DND-41 (cell line): ENCODE results near the gene DEPP1.
A peak's percentile ranks its signal among the peaks of the same experiment; 100 is the strongest.

ENCODE experiments used
- ATAC-seq: fragments of 200-7000 bp; cut with Tn5 transposase; 3 replicates; pipeline ENCODE4 v1.9.1; 2021; ENCODE audit warnings: low read depth; ENCODE audit not compliant: insufficient read depth
- DNase-seq: peaks from one replicate; pipeline ENCODE4 v3.0.0-alpha.2; 2020
- H2AFZ ChIP-seq: 2 replicates; pipeline ENCODE4 v1.6.0; 2012; ENCODE audit warnings: low read depth, low read length
- H3K27ac ChIP-seq: 2 replicates; pipeline ENCODE4 v1.5.1; 2012; ENCODE audit warnings: low read length, inconsistent platforms
- H3K27me3 ChIP-seq: fragments of 200-600 bp; sonication (generic); 2 replicates; pipeline ENCODE4 v1.6.0; 2012; ENCODE audit warnings: low read length, mild to moderate bottlenecking, inconsistent platforms; ENCODE audit not compliant: insufficient read depth, poor library complexity
- H3K36me3 ChIP-seq: 2 replicates; pipeline ENCODE4 v1.5.1; 2012; ENCODE audit warnings: low read length, inconsistent platforms; ENCODE audit not compliant: insufficient read depth
- H3K4me1 ChIP-seq: 2 replicates; pipeline ENCODE4 v1.5.1; 2012; ENCODE audit warnings: mild to moderate bottlenecking, low read length; ENCODE audit not compliant: insufficient read depth
- H3K4me2 ChIP-seq: 2 replicates; pipeline ENCODE4 v1.6.0; 2012; ENCODE audit warnings: mild to moderate bottlenecking, moderate library complexity, low read length, inconsistent platforms; ENCODE audit not compliant: insufficient read depth
- H3K4me3 ChIP-seq, 2 experiments: fragments of 200-600 bp in 1 of 2; shearing (Covaris generic) in 1 of 2; 2 replicates each; pipeline ENCODE4 v1.5.1; 2012 to 2016; ENCODE audit warnings: inconsistent platforms in 2 of 2, low read length in 2 of 2, mild to moderate bottlenecking in 2 of 2, low read depth in 1 of 2, moderate library complexity in 1 of 2
- H3K79me2 ChIP-seq: 2 replicates; pipeline ENCODE4 v1.6.0; 2012; ENCODE audit warnings: low read length, inconsistent platforms; ENCODE audit not compliant: insufficient read depth
- H3K9ac ChIP-seq: 2 replicates; pipeline ENCODE4 v1.6.0; 2012; ENCODE audit warnings: low read depth, mild to moderate bottlenecking, inconsistent platforms, low read length, moderate library complexity
- H3K9me3 ChIP-seq: 2 replicates; pipeline ENCODE4 v1.5.1; 2012; ENCODE audit warnings: low read length, moderate library complexity, mild to moderate bottlenecking, inconsistent platforms; ENCODE audit not compliant: insufficient read depth, severe bottlenecking
- H4K20me1 ChIP-seq: 2 replicates; pipeline ENCODE4 v1.6.0; 2012; ENCODE audit warnings: low read length; ENCODE audit not compliant: insufficient read depth
- CTCF ChIP-seq: IDR thresholded peaks from 2 replicates; pipeline ENCODE4 v1.5.1; 2012; ENCODE audit warnings: borderline replicate concordance, low read length, moderate library complexity, mild to moderate bottlenecking; ENCODE audit not compliant: poor library complexity, severe bottlenecking; ENCODE audit errors: extremely low read depth
- EZH2 ChIP-seq: IDR thresholded peaks from 3 replicates; pipeline ENCODE4 v1.6.1; 2012; ENCODE audit warnings: borderline replicate concordance, low read depth, mild to moderate bottlenecking, moderate library complexity, low read length, inconsistent platforms; ENCODE audit not compliant: severe bottlenecking

The DEPP1 gene

DNA sequence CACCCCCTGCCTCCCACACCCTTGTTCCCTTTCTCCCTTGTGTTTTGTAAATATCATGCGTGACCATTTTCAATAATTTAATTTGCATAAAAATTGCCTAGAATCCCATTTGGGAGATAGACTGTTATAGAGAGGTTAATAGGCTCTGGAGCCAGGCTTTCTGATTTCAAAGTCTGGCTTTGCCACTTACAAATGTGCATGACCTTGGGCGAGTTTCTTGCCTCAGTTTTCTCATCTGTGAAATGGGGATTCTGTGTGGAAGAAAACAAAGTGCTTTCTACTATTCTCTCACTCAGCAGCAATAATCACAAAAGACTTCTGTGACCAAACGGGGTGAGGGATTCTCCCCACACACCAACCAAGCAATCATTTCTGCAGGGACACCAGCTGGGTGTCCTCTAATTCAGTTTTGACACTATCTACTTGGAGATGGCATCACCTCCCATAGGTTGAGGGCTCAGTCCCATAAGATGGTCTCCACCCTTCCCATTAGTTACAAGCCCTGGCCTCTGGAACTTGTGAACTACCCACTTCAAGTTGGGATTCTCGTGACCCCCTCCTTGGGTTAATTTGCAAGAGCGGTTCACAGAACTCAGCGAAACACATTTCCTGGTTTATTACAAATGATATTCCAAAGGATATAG lies 18.6 kb upstream of the DEPP1 start:
- Histone ChIP-seq H3K4me1 (peaks cover 73% of the 10 kb centered on the region), H3K27me3 (no peaks in the 10 kb centered on the region), H4K20me1 (peaks cover 11% of the 10 kb centered on the region), H3K4me2 (peak overlapping the region; percentile 28), H3K9ac (peak overlapping the region; percentile 41), H3K9me3 (no peaks in the 10 kb centered on the region), H3K27ac (peak overlapping the region; percentile 87), H3K79me2 (peaks cover 28% of the 10 kb centered on the region), H2AFZ (no peak overlapping the region), H3K36me3 (no peaks in the 10 kb centered on the region; the same call in 1 of the 2 replicates), H3K4me3 (no peak overlapping the region)
- ATAC-seq, result no peak
- TF ChIP-seq EZH2 (no peak), CTCF (no peak)
- DNase-seq, result no peak

- H3K27me3 ChIP-seq, result no peaks in the 10 kb centered on the region
- H2AFZ ChIP-seq, result peak overlapping the region; percentile 0; the same call in 1 of the 2 replicates
- no peak for TF ChIP-seq CTCF
- TF ChIP-seq EZH2, result no peak
- H3K4me3 ChIP-seq, result no peak overlapping the region; a peak in 1 of 4 replicates
- peak; percentile 79 for DNase-seq
- H4K20me1 ChIP-seq, result no peaks in the 10 kb centered on the region
- peaks cover 67% of the 10 kb centered on the region for H3K4me1 ChIP-seq
- peak overlapping the region; percentile 87 for H3K27ac ChIP-seq
- no peaks in the 10 kb centered on the region for H3K36me3 ChIP-seq
- H3K9me3 ChIP-seq, result no peaks in the 10 kb centered on the region
- peak overlapping the region; percentile 41 for H3K9ac ChIP-seq
- peaks cover 17% of the 10 kb centered on the region for H3K79me2 ChIP-seq
- peak; percentile 59 for ATAC-seq
- peak overlapping the region; percentile 28 for H3K4me2 ChIP-seq
These were observed 17.5 kb upstream of the DEPP1 start for GRCh38 chr10:44995914-44996669.

DNA sequence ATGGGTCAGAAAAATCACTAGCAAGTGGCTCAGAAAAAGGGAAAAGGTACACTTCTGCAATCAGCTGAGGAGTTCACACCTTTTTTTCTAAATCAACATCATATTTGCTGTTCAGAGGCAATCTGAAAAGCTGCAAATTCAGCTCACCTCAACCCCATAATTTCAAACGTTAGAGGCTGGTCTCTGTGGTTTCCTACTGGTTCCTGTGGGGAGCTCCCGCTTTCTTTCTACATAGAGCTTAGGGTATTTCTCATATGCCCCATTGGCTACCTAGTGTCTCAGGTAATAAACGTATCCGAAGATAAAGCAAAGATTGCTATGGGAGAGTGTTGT lies 16.9 kb upstream of the DEPP1 start:
- Histone ChIP-seq H3K9me3 (no peaks in the 10 kb centered on the region), H3K27ac (peak overlapping the region; percentile 87), H3K4me1 (peaks cover 66% of the 10 kb centered on the region), H3K4me3 (no peak overlapping the region), H2AFZ (no peak overlapping the region), H3K9ac (peak overlapping the region; percentile 41; the same call in 1 of the 2 replicates), H4K20me1 (no peaks in the 10 kb centered on the region), H3K4me2 (peak overlapping the region; percentile 20; the same call in 1 of the 2 replicates), H3K36me3 (no peaks in the 10 kb centered on the region), H3K79me2 (peaks cover 13% of the 10 kb centered on the region), H3K27me3 (no peaks in the 10 kb centered on the region)
- peak; percentile 41 for ATAC-seq
- no peak for TF ChIP-seq CTCF
- TF ChIP-seq EZH2, result no peak
- DNase-seq, result peak; percentile 48
